Lower lobe of right lung (tissue), 2 donors: ENCODE data around the gene PRMT3. TPM values are rescaled to one million over a fixed set of nuclear protein-coding genes. Genes with fewer than 3 reads are reported as not detected.
A peak's percentile ranks its signal among the peaks of the same experiment; 100 is the strongest.

Experiments used
- ATAC-seq, 2 donors: fragments of 200-7000 bp; cut with Tn5 transposase; one replicate each; pipeline ENCODE4 v1.9.1; 2020 to 2022; ENCODE audit warnings: mild to moderate bottlenecking in 2 of 2, moderate library complexity in 2 of 2
- DNase-seq: peaks from one replicate; pipeline ENCODE4 v3.0.0-alpha.2; 2020
- H3K27ac ChIP-seq: fragments of 200-600 bp; one replicate; pipeline ENCODE4 v1.8.0; 2022
- H3K27me3 ChIP-seq: fragments of 200-600 bp; one replicate; pipeline ENCODE4 v1.8.0; 2022; ENCODE audit warnings: low read depth
- H3K36me3 ChIP-seq: fragments of 200-600 bp; one replicate; pipeline ENCODE4 v1.8.0; 2022; ENCODE audit warnings: mild to moderate bottlenecking
- H3K4me1 ChIP-seq: fragments of 200-600 bp; one replicate; pipeline ENCODE4 v1.8.0; 2022
- H3K4me3 ChIP-seq: fragments of 200-600 bp; one replicate; pipeline ENCODE4 v1.8.0; 2022; ENCODE audit warnings: mild to moderate bottlenecking
- H3K9me3 ChIP-seq: fragments of 200-600 bp; one replicate; pipeline ENCODE4 v1.8.0; 2022
- CTCF ChIP-seq: fragments of 200-600 bp; IDR thresholded peaks from one replicate; pipeline ENCODE4 v1.8.0; 2022; ENCODE audit warnings: antibody characterized with exemption, mild to moderate bottlenecking
- intact Hi-C: fragments of 100-400 bp; cut with DNase I; formaldehyde crosslinking; loops from one replicate; pipeline ENCODE4 v1.11.0; 2022
- total RNA-seq: library from RNA; stranded (reverse); fragmentation: NEBNext Ultra II Directional; extraction: Animal tissue kit (Norgen Biotek cat#: 25700); gene quantifications from one replicate; pipeline ENCODE4 v1.2.1, GENCODE V29; 2021
- donor health status: DM: no; HTN: yes; CAD: no; lungs with severe emphysema.

The PRMT3 gene
- total RNA-seq, 1 donor from 2014 or later, result 10.6 TPM

GRCh38 chr11:20355221-20356219 is 32.0 kb upstream of the PRMT3 start:
- H3K4me3 ChIP-seq, result no peak overlapping the region
- H3K9me3 ChIP-seq, result no peaks in the 10 kb centered on the region
- H3K27ac ChIP-seq, result no peak overlapping the region
- peak; percentile 41 for TF ChIP-seq CTCF
- no peaks in the 10 kb centered on the region for H3K27me3 ChIP-seq
- H3K36me3 ChIP-seq, result no peaks in the 10 kb centered on the region
- intact Hi-C loops, result no loop called here
- ATAC-seq (peak; percentile 67 to 70), DNase-seq (no peak)
- H3K4me1 ChIP-seq, result no peaks in the 10 kb centered on the region

- Histone ChIP-seq H3K27me3 (no peaks in the 10 kb centered on the region), H3K36me3 (no peaks in the 10 kb centered on the region), H3K4me1 (no peaks in the 10 kb centered on the region), H3K27ac (no peak overlapping the region), H3K9me3 (no peaks in the 10 kb centered on the region), H3K4me3 (no peak overlapping the region)
- intact Hi-C loops, result no loop called here
- ATAC-seq, result no peak
- TF ChIP-seq CTCF, result no peak
- DNase-seq, result no peak
Observed at GRCh38 chr11:20357150-20357549, 30.4 kb upstream of the PRMT3 start.

- Histone ChIP-seq H3K4me3 (no peak overlapping the region), H3K36me3 (no peaks in the 10 kb centered on the region), H3K27me3 (no peaks in the 10 kb centered on the region), H3K4me1 (peaks cover 16% of the 10 kb centered on the region), H3K27ac (peak overlapping the region; percentile 26), H3K9me3 (no peaks in the 10 kb centered on the region)
- DNase-seq (no peak), ATAC-seq (peak; percentile 27 to 34)
- intact Hi-C loops, result no loop called here
- no peak for TF ChIP-seq CTCF
Observed at GRCh38 chr11:20360650-20361049, 26.9 kb upstream of the PRMT3 start.

- peaks cover 16% of the 10 kb centered on the region for H3K4me1 ChIP-seq
- no peaks in the 10 kb centered on the region for H3K27me3 ChIP-seq
- H3K4me3 ChIP-seq, result no peak overlapping the region
- H3K9me3 ChIP-seq, result no peaks in the 10 kb centered on the region
- H3K36me3 ChIP-seq, result no peaks in the 10 kb centered on the region
- ATAC-seq, result no peak
- intact Hi-C loops, result no loop called here
- no peak overlapping the region for H3K27ac ChIP-seq
- DNase-seq, result no peak
- TF ChIP-seq CTCF, result no peak
Observed at GRCh38 chr11:20362481-20362880, 25.0 kb upstream of the PRMT3 start.

- H3K4me1 ChIP-seq, result peaks cover 16% of the 10 kb centered on the region
- peak overlapping the region; percentile 75 for H3K4me3 ChIP-seq
- no peaks in the 10 kb centered on the region for H3K27me3 ChIP-seq
- intact Hi-C loops, result no loop called here
- no peak for TF ChIP-seq CTCF
- DNase-seq (no peak), ATAC-seq (peak; percentile 2 to 13)
- H3K36me3 ChIP-seq, result no peaks in the 10 kb centered on the region
- peak overlapping the region; percentile 89 for H3K27ac ChIP-seq
- H3K9me3 ChIP-seq, result no peaks in the 10 kb centered on the region
Observed at GRCh38 chr11:20363149-20363499, 24.4 kb upstream of the PRMT3 start.
